Measurements from ENCODE around the gene PRSS36.

The PRSS36 gene

GRCh38 chr16:31136287-31136662 is 13.6 kb downstream of the PRSS36 start:
- no peak overlapping the region for H3K4me3 ChIP-seq (ENCODE audit: low read length)
- H3K27ac ChIP-seq (ENCODE audit: low read depth, low read length) = no peak overlapping the region
- H3K4me2 ChIP-seq (ENCODE audit: low read length) = no peak overlapping the region
- H3F3A ChIP-seq (ENCODE audit: control insufficient read depth, insufficient read depth) = no peaks in the 10 kb centered on the region
- H3K4me1 ChIP-seq (ENCODE audit: control insufficient read depth, low read length) = peaks cover under 1% of the 10 kb centered on the region
- TF ChIP-seq EZH2phosphoT487 (IDR thresholded peaks at IDR 0.05; ENCODE audit: borderline replicate concordance, low read length) = no peak
- TF ChIP-seq, protein P1, sequence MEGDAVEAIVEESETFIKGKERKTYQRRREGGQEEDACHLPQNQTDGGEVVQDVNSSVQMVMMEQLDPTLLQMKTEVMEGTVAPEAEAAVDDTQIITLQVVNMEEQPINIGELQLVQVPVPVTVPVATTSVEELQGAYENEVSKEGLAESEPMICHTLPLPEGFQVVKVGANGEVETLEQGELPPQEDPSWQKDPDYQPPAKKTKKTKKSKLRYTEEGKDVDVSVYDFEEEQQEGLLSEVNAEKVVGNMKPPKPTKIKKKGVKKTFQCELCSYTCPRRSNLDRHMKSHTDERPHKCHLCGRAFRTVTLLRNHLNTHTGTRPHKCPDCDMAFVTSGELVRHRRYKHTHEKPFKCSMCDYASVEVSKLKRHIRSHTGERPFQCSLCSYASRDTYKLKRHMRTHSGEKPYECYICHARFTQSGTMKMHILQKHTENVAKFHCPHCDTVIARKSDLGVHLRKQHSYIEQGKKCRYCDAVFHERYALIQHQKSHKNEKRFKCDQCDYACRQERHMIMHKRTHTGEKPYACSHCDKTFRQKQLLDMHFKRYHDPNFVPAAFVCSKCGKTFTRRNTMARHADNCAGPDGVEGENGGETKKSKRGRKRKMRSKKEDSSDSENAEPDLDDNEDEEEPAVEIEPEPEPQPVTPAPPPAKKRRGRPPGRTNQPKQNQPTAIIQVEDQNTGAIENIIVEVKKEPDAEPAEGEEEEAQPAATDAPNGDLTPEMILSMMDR (IDR thresholded peaks at IDR 0.05; ENCODE audit: low read depth, low read length, poor library complexity, severe bottlenecking) = no peak
- H3K9me3 ChIP-seq (ENCODE audit: control insufficient read depth, insufficient read depth, low read length) = no peaks in the 10 kb centered on the region
- H3K36me3 ChIP-seq (ENCODE audit: control insufficient read depth, low read length) = peaks cover 6% of the 10 kb centered on the region; the same call in 1 of the 2 replicates
- no peaks in the 10 kb centered on the region for H3K79me2 ChIP-seq (ENCODE audit: control insufficient read depth, low read length)
- H3K9me2 ChIP-seq (replicated peaks; ENCODE audit: control insufficient read depth, low read length) = no peaks in the 10 kb centered on the region
- H4K20me1 ChIP-seq (ENCODE audit: control insufficient read depth, insufficient read depth, low read depth, low read length) = no peaks in the 10 kb centered on the region
- H3K27me3 ChIP-seq (ENCODE audit: control insufficient read depth, low read length) = no peaks in the 10 kb centered on the region

- no peak within 1 kb of the TSS for H3K4me3 ChIP-seq (ENCODE audit: low read length)
- H3K4me2 ChIP-seq (ENCODE audit: low read length) = no peak within 1 kb of the TSS
- H3K27me3 ChIP-seq (ENCODE audit: control insufficient read depth, low read length) = no peaks in the 10 kb centered on the region
- H3K36me3 ChIP-seq (ENCODE audit: control insufficient read depth, low read length) = peaks cover 8% of the 10 kb centered on the region
- no peaks in the 10 kb centered on the region for H3K9me2 ChIP-seq (replicated peaks; ENCODE audit: control insufficient read depth, low read length)
- H3K9me3 ChIP-seq (ENCODE audit: control insufficient read depth, insufficient read depth, low read length) = no peaks in the 10 kb centered on the region
- H3F3A ChIP-seq (ENCODE audit: control insufficient read depth, insufficient read depth) = no peaks in the 10 kb centered on the region
- no peaks in the 10 kb centered on the region for H3K4me1 ChIP-seq (ENCODE audit: control insufficient read depth, low read length)
- no peak within 1 kb of the TSS for H3K27ac ChIP-seq (ENCODE audit: low read depth, low read length)
- H4K20me1 ChIP-seq (ENCODE audit: control insufficient read depth, insufficient read depth, low read depth, low read length) = no peaks in the 10 kb centered on the region
- H3K79me2 ChIP-seq (ENCODE audit: control insufficient read depth, low read length) = no peaks in the 10 kb centered on the region
- TF ChIP-seq EZH2phosphoT487 (IDR thresholded peaks at IDR 0.05; ENCODE audit: borderline replicate concordance, low read length) = no peak
- TF ChIP-seq, protein P1 (IDR thresholded peaks at IDR 0.05; ENCODE audit: low read depth, low read length, poor library complexity, severe bottlenecking) = no peak
Measured at GRCh38 chr16:31135535-31136286, 14.2 kb downstream of the PRSS36 start, which contains the start of gene PRSS8. Gene PRSS8 (minus strand): TSS chr16:31135727. CDS start chr16:31135498, 229 bp downstream.

GRCh38 chr16:31134625-31135534 is 15.0 kb downstream of the PRSS36 start:
- Histone ChIP-seq H3K27ac (ENCODE audit: low read depth, low read length) (no peak overlapping the region), H3K27me3 (ENCODE audit: control insufficient read depth, low read length) (no peaks in the 10 kb centered on the region), H3K4me2 (ENCODE audit: low read length) (no peak overlapping the region), H3K79me2 (ENCODE audit: control insufficient read depth, low read length) (no peaks in the 10 kb centered on the region), H3K4me3 (ENCODE audit: low read length) (no peak overlapping the region), H4K20me1 (ENCODE audit: control insufficient read depth, insufficient read depth, low read depth, low read length) (no peaks in the 10 kb centered on the region), H3K9me2 (replicated peaks; ENCODE audit: control insufficient read depth, low read length) (no peaks in the 10 kb centered on the region), H3K36me3 (ENCODE audit: control insufficient read depth, low read length) (peaks cover 12% of the 10 kb centered on the region), H3K4me1 (ENCODE audit: control insufficient read depth, low read length) (no peaks in the 10 kb centered on the region), H3F3A (ENCODE audit: control insufficient read depth, insufficient read depth) (no peaks in the 10 kb centered on the region), H3K9me3 (ENCODE audit: control insufficient read depth, insufficient read depth, low read length) (no peaks in the 10 kb centered on the region)
- TF ChIP-seq, protein P1 (IDR thresholded peaks at IDR 0.05; ENCODE audit: low read depth, low read length, poor library complexity, severe bottlenecking) = no peak
- no peak for TF ChIP-seq EZH2phosphoT487 (IDR thresholded peaks at IDR 0.05; ENCODE audit: borderline replicate concordance, low read length)
